GM19025 (cell line): ENCODE results near the gene MDFIC.

ENCODE experiments used
- ATAC-seq: cut with Tn5 transposase; IDR thresholded peaks from one replicate; pipeline ENCODE4 v1.9.1; 2021; ENCODE audit warnings: mild to moderate bottlenecking, low read depth, moderate library complexity; ENCODE audit not compliant: unreplicated experiment

Gene MDFIC

GRCh38 chr7:114944745-114945625 lies 23.1 kb downstream of the MDFIC start:
- ATAC-seq = no peak

GRCh38 chr7:114949231-114949630 lies 27.3 kb downstream of the MDFIC start:
- no peak for ATAC-seq

GRCh38 chr7:114952296-114952695 lies 30.4 kb downstream of the MDFIC start:
- no peak for ATAC-seq

- ATAC-seq = no peak
These were observed 31.8 kb downstream of the MDFIC start for GRCh38 chr7:114953724-114954123.

DNA sequence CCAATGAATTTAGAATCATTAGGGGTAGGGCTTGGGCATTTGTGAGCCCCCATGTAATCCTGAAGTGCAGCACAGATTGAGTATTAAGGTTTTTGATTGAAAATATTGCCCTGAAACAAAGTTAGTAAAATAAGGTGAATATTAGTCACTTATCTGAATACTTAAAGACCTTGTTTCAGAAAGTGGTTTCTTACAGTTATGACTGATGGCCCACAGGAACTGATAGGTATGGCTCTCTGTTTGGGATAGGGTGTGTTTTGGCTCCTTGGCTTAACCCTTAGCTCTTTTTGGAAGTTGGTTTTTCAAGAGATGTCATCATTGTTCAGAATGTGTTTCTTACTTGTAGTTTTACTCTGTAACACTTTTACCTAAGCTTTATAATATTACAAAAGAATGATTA lies 34.8 kb downstream of the MDFIC start:
- ATAC-seq = no peak

DNA sequence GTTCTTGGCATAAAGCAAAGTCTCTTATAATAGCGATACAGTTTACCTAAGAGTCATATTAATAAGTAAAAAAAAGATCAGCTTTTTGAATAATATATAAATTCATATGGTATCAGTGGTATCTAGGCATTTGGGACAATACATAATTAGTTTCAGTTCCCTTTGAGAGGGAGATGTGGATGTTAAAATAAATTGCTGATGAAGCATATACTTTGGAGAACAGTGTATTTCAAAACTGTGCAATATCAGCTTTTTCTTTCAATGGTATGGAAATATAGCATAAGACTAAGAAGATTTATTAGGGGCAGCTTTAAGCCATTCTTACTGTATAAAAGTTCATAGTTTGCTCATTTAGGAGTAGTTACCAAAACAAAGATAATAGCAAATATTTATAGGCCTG lies 35.5 kb downstream of the MDFIC start:
- no peak for ATAC-seq

- peak; percentile 88 for ATAC-seq
These were observed 38.0 kb downstream of the MDFIC start for GRCh38 chr7:114959931-114960330.

GRCh38 chr7:114962441-114962840 lies 40.5 kb downstream of the MDFIC start:
- no peak for ATAC-seq

DNA sequence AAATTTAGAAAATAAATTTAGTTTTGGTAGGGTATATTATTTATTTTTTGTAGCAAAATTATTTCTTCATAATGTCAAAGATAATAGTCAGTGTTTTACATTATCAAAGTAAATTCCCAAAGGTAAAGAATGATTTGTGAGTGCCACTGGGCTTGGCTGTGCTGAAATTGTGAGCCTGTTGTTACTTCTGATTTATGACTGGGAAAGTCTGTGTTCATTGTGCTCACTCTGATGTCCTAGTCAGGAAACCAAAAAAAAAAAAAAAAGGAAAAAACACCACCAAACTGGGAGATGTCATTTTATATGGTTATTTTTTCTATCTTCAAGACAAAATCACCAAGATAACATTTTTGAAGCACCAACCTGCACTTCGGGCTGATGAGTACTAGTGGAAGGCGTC lies 44.3 kb downstream of the MDFIC start:
- ATAC-seq = no peak

GRCh38 chr7:114969096-114969495 lies 47.2 kb downstream of the MDFIC start:
- ATAC-seq = no peak

DNA sequence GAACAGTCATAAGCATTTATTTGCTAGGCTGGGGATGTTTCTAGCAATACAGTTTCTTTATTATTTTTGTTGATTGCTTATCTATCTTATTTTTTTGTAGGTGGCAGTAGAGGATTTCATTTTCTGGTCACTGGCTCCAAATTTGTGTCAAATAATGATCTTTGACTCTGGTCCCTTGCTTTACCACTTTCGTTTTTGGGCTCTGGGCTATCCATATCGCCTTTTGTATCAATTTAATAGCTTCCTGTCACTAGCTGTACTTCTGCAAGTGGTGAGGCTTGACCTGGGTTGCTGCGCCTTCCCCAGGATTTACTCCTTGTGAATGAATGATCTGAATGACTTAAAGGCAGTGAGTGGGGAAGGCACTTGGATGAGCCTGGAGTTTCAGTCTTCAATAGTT lies 48.4 kb downstream of the MDFIC start:
- no peak for ATAC-seq

- ATAC-seq = no peak
These were observed 48.8 kb downstream of the MDFIC start for GRCh38 chr7:114970732-114971131.

DNA sequence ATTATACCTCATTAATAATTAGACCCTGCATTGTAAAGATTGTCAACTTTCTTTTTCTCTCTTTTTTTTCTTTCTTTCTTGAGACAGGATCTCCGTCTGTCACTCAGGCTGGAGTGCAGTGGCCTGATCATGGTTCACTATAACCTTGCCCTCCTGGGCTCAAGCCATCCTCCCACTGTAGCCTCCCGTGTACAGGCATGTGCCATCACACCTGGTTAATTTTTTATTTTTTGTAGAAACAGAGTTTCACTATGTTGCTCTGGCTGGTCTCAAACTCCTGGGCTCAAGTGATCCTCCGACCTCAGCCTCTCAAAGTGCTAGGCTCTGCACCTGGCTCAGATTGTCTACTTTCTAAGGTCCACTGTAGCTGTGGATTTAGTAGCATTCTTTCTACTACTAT lies 50.7 kb downstream of the MDFIC start:
- ATAC-seq = no peak

- ATAC-seq = no peak
These were observed 51.3 kb downstream of the MDFIC start for GRCh38 chr7:114973147-114973546.

DNA sequence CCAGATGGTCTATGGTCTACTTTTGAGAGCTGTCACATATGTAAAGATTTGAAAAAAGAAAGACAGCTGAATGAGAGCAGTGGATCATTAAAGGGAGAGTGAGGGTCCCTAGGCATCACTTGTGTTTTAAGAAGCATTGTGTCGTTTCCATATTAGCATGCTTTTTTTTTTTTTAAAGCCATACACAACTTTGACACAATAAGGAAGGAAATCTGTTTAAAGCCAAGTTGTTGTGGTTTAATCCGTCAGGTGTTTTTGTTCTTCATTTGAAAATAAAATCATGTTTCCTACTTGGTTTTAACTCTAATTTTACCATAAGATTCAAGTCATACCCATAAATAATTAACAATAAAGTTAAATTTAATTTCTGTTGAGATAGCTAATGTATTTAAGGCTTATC lies 53.5 kb downstream of the MDFIC start:
- ATAC-seq = no peak

DNA sequence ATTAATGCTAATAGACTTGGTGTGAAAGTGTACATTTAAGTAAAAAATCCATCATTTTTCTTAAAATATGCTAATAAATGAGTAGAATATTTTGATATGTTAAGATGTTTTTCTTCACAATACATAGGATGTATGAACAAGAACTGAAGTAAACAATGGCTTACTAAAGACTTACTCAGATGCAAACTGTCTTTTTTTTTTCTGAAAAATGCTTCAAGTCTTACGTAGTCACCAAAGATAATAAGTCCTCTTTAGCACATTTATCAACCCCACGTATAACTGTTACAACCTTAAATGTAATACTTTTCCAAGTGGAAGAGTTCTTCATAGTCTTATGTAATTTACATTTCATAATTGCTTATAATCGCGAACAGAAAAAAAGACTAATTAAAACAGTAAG lies 54.8 kb downstream of the MDFIC start:
- ATAC-seq = no peak

GRCh38 chr7:114977277-114977676 lies 55.4 kb downstream of the MDFIC start:
- ATAC-seq = no peak

DNA sequence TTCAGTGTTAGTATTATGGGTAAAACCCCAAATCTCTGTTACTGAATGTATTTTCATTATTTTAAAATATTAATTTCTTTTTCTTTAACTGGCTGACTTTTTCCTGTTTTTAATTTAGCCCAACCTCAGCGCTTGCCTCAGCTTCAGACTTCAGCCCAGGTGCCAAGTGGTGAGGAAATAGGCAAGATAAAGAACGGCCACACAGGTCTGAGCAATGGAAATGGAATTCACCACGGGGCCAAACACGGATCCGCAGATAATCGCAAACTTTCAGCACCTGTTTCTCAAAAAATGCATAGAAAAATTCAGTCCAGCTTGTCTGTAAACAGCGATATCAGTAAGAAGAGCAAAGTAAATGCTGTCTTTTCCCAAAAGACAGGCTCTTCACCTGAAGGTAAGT lies 57.5 kb downstream of the MDFIC start:
- ATAC-seq = no peak

- no peak for ATAC-seq
These were observed 58.1 kb downstream of the MDFIC start for GRCh38 chr7:114979803-114980507.

- ATAC-seq = no peak
These were observed 59.4 kb downstream of the MDFIC start for GRCh38 chr7:114981323-114981722.

GRCh38 chr7:114985116-114985715 lies 63.3 kb downstream of the MDFIC start:
- no peak for ATAC-seq
